ENCODE data around the gene RNF166.

RNF166 gene

GRCh38 chr16:88691129-88691813, 14.9 kb downstream of the RNF166 start:
- no peak for DNase-seq

DNA sequence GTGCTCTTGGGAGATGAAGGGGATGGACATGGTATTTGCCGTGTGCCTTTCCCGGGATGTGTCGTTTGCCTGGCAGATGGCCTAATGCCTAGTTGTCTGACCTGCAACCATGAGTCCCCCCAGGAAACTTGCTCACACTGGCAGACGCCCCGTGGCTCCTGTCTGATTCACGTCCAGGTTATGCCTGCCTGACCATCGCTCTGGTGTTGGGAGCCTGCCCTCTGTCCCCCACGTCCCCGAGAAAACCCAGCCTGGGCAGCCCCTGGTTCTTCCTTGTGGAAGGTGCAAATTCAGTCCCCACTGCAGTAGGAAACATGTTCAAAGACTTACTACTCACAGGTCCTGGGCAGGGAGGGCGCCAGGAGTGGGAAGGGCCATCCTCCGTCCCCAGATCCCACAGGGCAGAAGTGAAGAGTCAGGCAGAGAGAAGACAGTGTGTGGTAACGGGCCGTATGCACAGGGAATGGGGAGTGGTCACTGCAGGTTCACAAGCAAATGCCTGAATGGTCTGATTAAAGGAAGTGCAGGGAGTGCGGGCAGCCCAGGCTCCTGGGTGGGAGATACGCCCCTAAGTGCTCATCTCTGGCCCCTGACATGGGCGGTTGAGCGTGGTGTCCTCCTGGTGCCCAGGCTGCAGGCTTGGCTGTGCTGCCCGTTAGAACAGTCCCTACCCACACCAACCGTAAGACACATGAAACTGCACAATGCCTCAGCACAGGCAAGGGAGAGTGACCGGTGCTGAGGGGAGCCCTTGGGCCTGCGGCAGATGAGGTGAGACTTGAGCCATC, 15.7 kb downstream of the RNF166 start:
- DNase-seq = no peak

DNA sequence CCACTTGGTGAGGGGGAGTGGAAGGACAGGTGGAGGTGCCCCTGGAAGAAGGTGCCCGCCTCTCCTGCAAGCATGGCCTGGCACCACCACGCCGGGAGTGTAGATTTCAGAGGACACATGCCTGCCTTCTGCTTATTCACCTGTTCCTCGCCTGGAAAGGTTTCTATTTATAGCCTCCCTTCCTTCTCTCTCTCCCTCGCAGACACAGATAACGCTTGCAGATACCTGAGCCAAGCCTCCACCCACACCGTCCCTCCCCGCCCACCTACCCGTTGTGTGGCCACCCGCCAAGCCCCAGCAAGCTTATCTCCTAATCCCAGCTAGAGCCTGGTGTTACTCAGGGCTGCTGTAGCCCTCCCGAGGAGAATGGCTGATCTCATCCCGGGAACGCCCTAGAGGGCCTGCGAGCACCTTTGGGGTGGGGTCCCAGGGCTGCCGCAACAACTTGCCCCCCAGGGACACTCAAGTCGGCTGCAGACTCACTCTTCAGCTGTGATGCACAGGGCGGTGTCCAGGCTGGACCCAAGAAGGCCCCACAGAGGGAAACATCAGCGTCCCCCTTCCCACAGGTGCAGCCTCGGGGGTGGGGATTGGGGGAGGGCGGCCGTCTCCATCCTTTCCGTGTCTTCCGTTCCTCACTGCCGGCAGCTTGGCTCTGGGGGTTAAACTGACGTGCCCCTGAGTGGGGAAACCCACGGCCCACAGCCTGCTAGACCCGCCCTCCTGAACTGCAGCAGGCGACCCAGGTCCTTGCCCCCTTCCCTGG, 18.0 kb downstream of the RNF166 start:
- DNase-seq = no peak

DNA sequence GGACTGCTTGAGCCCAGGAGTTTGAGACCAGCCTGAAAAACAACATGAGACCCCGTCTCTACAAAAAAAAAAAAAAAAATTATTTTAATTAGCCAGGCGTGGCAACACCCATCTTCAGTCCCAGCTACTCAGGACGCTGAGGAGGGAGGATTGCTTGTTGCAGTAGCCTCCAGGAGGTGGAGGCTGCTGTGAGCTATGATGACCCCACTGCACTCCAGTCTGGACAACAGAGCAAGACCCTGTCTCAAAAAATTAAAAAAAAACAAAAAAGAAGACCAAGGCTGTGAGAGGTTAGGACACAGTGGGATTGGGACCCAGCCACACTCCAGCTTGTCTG, 18.6 kb downstream of the RNF166 start:
- no peak for DNase-seq

GRCh38 chr16:88687254-88687576, 19.0 kb downstream of the RNF166 start:
- no peak for DNase-seq

- peak; percentile 66 for DNase-seq
Observed at GRCh38 chr16:88686439-88687253, 19.6 kb downstream of the RNF166 start, which contains the start of gene SNAI3. TSS of gene SNAI3 (minus strand) at chr16:88686507. CDS start at chr16:88686406, 101 bp downstream.

- DNase-seq = no peak
Observed at GRCh38 chr16:88686062-88686438, 20.2 kb downstream of the RNF166 start.

DNA sequence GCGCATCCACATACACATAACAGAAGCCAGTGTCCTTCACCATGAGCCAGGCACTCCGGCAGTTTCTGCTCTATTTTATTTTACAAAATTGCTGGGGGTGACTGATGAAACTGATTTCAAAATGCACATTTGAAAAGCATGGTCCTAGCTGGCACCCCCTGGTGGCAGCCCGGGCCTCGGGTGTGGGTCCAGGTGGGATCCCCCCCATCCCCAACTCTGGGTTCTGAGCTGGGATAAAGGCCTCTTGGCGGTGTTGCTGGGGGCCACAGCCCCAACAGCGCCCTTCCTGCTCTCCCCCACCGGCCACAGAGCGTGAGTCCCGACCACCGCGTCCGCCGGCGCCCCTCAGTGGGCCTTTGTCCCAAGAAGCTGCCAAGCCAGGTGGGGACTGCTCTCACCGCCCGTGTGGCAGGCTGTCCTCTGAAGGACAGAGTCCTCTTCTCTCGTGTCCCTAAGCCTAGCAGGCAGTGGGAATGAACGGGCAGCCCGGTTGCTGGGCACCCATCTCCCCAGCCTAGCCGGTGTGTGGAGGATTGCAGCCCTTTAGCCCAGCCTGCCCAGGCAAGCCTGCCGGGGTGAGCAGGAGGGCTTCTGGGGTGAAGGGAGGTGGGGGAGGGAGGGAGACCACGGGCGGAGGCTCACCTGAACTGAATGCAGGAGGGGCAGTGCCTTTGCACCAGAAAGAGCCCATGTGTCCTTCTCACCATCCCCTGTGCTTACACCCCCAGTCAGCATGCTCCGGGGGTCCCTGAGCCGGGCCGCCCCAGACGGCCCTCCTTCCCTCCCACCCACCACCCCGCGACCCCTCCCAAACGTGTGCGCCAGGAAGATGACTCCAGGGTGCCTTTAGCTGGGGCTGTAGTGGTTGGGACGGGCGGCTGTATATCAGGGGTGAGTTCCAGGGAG, 20.8 kb downstream of the RNF166 start:
- no peak for DNase-seq

- no peak for DNase-seq
Observed at GRCh38 chr16:88684569-88685155, 21.5 kb downstream of the RNF166 start.

DNA sequence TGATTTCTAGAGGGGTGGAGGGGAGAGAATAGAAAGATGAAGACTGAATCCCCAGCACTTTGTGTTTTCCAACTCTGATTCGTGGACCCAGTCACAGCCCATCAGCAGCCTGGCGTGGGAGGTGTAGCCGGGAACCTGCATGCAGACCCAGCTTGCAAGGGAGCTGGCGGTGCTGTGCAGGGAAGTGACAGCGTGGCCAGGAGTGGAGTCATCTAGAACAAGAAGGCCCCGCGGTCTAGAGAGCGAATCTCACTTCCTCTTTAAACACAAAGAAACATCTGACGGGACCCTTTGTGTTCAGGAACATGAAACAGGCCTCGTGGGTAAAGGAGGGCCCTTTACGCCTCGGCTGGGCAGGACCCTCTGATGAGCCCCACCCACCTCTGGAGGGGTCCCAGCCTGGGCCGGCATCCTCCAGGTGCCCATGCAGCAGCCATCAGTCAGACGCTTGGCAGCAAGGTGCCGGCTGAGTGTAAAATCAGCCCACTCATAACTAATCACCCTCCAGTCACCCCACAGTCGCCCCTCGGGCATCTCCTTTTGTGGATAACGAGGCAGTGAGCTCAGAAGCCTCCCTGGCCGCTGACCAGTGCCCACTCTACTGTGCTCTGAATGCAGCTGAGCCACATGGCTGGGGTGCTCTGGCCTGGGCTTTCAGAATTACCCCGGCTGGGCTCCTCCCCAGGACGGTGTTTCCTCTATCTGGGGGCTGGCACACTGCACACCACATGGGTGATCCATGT, 24.3 kb downstream of the RNF166 start:
- DNase-seq = no peak

DNA sequence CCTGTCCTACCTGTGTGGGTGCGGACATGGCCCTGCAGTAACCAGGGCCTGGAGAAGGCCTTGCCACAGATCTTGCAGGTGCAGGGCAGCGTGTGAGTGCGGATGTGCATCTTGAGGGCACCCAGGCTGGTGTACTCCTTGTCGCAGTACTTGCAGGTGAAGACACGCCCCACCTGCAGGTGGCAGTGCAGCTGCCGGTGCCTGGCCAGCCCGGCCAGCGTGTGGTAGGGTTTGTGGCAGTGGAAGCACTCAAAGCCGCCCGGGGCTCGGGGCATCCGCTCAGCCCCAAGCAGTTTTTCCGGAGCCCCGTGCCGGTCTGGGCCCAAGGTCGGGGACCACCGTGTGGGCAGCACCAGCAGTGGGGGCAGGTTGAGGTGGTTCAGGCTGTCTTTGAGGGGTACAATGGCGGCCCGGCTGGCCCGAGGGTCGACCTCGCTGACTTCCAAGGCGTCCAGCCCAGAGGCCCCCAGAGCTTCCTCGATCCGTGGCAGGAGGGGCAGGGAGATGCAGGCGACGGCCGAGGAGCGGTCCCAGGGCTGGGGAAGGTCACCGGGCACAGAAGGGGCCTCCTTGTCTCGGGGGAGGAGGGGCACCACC, 25.0 kb downstream of the RNF166 start:
- DNase-seq = no peak

DNA sequence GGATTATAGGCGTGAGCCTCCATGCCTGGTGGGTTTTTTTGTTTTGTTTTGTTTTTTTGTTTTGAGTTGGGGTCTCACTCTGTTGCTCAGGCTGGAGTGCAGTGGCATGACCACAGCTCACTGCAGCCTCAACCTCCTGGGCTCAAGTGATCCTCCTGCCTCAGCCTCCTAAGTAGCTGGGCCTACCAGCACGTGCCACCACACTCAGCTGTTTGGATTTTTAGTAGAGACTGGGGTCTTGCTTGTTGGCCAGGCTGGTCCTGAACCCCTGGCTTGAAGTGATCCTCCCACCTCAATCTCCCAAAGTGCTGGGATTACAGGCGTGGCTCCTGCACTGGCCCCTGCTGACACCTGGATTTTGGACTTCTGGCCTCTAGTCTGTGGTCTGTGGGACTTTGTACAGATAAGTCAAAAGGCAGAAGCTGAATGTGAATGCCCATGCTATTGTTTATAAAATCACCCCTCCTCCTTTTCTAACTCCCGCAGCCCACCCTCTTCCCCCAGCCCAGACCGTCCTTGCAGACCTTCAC, 25.6 kb downstream of the RNF166 start:
- DNase-seq = no peak

GRCh38 chr16:88678224-88678979, 27.8 kb downstream of the RNF166 start:
- DNase-seq = no peak

- DNase-seq = no peak
Observed at GRCh38 chr16:88677721-88678120, 28.5 kb downstream of the RNF166 start.

GRCh38 chr16:88676502-88677242, 29.5 kb downstream of the RNF166 start:
- no peak for DNase-seq

- no peak for DNase-seq
Observed at GRCh38 chr16:88673716-88674379, 32.4 kb downstream of the RNF166 start.

- DNase-seq = no peak
Observed at GRCh38 chr16:88672776-88673175, 33.4 kb downstream of the RNF166 start.

DNA sequence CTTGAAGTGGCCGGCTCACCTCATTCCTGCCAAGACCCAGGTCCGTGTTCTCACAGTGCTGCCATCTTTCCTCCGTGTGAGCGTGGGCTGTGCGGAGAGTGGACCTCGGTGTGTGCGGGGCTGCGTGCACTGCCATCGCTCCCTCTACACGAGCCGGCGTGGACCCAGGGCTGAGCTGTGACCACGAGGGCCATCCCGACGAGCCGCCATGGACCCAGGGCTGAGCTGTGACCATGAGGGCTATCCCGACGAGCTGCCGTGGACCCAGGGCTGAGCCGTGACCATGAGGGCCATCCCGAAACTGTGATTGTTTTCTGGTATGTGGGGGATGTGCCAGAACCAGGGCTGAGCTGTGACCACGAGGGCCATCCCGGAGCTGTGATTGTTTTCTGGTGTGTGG, 34.4 kb downstream of the RNF166 start:
- no peak for DNase-seq

Measured in activated CD4-positive, alpha-beta T cell treated with anti-CD3 and anti-CD28 coated beads for 1 hour (primary cell).